Choroid plexus epithelial cell (primary cell): ENCODE results near the gene ANKMY1.

Experiments
- DNase-seq: peaks from one replicate; pipeline ENCODE4 v3.0.0-alpha.2; 2010; ENCODE audit warnings: low read depth
- H3K4me3 ChIP-seq: 2 replicates; pipeline ENCODE4 v1.5.1; 2011; ENCODE audit warnings: low read depth, mild to moderate bottlenecking, control low read depth, low read length, moderate library complexity
- CTCF ChIP-seq: conservative IDR thresholded peaks from 2 replicates; pipeline ENCODE4 v1.5.1; 2011; ENCODE audit warnings: low read depth, mild to moderate bottlenecking, control low read depth, inconsistent platforms, low read length, moderate library complexity

The ANKMY1 gene

GRCh38 chr2:240597419-240598181 lies 39.8 kb upstream of the ANKMY1 start:
- no peak overlapping the region for H3K4me3 ChIP-seq
- TF ChIP-seq CTCF, result no peak
- DNase-seq, result no peak

GRCh38 chr2:240597054-240597418 lies 39.2 kb upstream of the ANKMY1 start:
- TF ChIP-seq CTCF, result no peak
- H3K4me3 ChIP-seq, result no peak overlapping the region
- DNase-seq, result no peak

- no peak for TF ChIP-seq CTCF
- DNase-seq, result no peak
Measured at GRCh38 chr2:240596491-240596931, 38.7 kb upstream of the ANKMY1 start.

GRCh38 chr2:240596080-240596460 lies 38.3 kb upstream of the ANKMY1 start:
- no peak for DNase-seq
- H3K4me3 ChIP-seq, result no peak overlapping the region
- no peak for TF ChIP-seq CTCF

More at GRCh38 chr2:240596491-240596931, 38.7 kb upstream of the ANKMY1 start:
- H3K4me3 ChIP-seq, result no peak overlapping the region

GRCh38 chr2:240595381-240596079 lies 37.7 kb upstream of the ANKMY1 start:
- DNase-seq, result peak; percentile 51
- H3K4me3 ChIP-seq, result no peak overlapping the region
- peak; percentile 64 for TF ChIP-seq CTCF

GRCh38 chr2:240594511-240595380 lies 37.0 kb upstream of the ANKMY1 start:
- no peak for TF ChIP-seq CTCF
- DNase-seq, result no peak
- H3K4me3 ChIP-seq, result no peak overlapping the region
